ENCODE measurements around the gene PPM1G.
A peak's percentile ranks its signal among the peaks of the same experiment; 100 is the strongest.
"Not testable (repeated sequence)": the region's sequence is repeated elsewhere in the genome, so short reads cannot be mapped to it uniquely, and the experiment has no call there.

The PPM1G gene

GRCh38 chr2:27409321-27410073, at the start of gene PPM1G:
Gene PPM1G, minus strand, starts transcription at chr2:27409591. Its CDS starts 169 bp downstream, at chr2:27409422.
- DNase-seq = peak; percentile 98

DNA sequence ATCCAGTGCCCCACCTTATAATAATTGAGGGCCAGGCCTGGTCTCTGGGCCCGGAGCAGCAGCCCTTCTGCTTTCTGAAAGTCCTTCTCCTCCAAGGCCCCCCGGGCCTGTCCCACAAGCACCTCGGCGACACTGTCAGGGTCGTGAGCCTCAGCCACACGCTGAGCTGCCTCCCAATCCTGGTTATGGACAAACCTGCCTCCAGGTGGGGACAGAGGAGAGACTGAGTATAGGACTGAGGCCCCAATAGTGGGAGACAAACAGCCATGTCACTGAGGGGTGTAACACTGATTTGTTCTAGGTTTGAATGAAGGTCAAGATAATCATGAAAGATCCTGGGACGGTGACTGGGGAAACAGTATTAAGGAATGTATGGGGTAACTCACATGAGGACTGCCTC, 44.6 kb upstream of the PPM1G start:
- no peak for DNase-seq

DNA sequence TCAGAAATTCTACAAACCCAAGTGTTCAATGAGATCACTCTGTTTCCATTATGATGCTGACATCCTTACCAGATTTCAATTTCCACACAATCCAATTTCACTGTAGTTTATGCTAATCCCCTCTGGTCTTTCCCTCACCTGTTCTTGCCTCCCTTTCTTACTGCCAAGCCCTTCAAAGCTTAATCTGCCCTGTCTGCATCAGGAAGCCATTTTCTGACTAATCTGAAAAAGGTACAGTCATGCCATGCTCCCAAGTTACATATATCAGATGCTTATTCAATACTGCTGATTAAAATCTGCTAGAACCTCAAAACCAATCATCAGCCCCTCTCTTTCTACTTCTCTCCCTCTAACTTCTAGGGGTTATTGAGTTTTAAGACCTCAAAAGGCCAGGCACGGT, 41.7 kb upstream of the PPM1G start:
- DNase-seq = peak; percentile 81

DNA sequence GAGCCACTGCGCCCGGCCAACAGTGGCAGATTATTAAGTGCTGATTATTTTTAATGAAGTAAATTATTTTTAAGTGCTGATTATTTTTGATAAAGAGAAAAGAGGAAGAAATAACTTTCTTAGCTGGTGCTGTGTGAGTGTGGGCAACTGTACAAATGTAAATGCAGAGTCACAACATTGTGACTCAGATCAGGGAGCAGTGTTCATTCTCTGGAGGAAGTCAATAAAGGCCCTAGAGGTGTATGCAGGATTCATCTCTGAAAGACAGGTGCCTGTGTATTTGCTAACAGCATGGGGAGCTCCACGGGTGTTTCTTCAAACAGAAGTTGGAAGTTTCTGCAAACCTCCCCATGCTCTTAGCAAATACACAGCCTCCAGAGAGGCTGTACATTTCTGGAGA, 39.0 kb upstream of the PPM1G start:
- DNase-seq = no peak

- DNase-seq = no peak
Measured at GRCh38 chr2:27446057-27446456, 36.7 kb upstream of the PPM1G start.

DNA sequence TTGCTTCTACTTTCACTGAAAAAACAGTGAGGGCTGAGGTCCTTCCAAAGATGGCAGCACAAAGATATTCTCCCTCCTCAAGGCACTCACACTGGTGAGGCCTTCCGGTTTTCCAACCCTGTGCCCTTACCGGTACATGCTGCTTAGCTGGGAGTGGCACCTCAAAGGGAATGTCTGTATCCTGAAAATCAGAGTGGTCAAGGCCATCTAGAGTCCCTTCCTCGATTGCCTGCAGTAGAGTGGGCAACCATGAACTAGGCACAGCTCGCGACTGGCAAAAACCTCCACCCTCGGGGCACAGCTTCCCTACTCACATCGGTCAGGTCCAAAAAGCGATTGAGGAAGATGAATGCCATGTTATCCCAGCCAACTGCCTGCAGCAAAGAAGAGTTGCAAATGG, 36.2 kb upstream of the PPM1G start:
- DNase-seq = no peak

DNA sequence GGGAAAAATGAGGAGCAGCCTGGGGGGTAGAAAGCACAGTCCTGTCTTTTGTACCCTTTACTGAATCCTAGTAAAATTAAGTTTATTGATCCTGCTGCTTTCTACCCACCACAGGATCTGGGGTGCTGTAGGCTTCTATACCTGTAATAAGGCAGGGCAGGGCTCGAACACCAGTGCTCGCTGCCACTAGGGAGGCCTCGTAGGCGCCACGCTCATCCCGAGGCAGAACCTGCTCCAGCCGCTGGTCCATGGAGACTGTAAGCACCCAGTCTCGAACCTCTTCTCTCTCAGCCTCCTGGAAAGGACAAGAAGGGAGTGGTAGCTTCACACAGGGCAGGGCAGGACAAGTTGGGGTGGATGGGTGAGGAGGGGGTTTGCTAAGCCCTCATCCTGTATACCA, 35.8 kb upstream of the PPM1G start:
- DNase-seq = no peak

DNA sequence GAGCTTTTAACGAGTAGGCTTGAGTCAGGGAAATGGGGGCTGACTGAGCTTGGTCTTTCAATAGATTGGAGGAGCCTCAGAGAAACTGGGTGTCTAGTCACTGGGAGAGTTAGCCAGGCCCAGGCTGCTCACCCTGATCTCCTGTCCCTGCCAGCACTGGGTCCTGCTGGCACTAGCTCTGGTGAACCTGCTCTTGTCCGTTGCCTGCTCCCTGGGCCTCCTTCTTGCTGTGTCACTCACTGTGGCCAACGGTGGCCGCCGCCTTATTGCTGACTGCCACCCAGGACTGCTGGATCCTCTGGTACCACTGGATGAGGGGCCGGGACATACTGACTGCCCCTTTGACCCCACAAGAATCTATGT, 33.5 kb upstream of the PPM1G start:
- DNase-seq = no peak

GRCh38 chr2:27441958-27442919, 32.8 kb upstream of the PPM1G start, which contains the start of gene KRTCAP3:
Gene KRTCAP3, plus strand, starts transcription at chr2:27442381. Its CDS starts 32 bp downstream, at chr2:27442413.
- DNase-seq = no peak

- no peak for DNase-seq
Measured at GRCh38 chr2:27441226-27441926, 32.0 kb upstream of the PPM1G start.

DNA sequence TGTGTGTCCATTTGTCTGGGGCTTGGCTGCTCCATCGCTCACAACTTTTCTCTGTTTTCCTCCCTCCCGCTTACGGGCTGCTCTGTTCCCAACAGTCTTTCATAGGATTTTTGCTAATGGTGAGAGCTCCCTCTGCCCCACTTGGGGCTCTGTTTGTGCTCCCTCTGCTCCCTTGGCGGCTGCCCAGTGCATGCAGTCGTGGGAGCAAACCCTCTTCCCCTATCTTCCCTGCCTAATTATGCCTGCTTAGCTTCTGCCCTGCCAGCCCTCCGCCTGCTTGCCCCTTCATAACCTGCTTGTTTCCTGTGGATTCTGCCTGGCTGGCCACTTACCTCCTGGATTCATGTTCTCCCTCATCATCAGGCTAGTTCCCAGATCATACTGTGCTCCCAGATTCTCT, 26.2 kb upstream of the PPM1G start:
- DNase-seq = no peak

DNA sequence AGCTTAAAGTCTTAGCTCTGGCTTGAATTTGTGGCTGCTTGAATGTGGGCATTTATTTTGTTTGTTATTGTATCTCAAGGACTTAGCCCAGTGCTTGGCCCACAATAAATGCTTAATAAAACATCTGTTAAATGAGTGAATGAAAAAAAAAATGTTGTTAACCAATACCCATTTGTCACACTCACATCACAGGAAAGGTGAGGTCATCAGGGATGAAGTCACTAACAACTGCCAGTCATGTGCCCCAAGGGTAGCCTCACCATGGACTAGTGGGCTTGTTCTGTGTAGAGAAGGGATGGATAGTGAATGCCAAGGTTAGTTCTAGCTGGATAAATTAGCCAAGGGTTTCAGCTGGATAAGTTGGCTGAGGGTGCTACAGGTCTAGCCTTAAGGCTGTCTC, 22.0 kb upstream of the PPM1G start:
- DNase-seq = no peak

DNA sequence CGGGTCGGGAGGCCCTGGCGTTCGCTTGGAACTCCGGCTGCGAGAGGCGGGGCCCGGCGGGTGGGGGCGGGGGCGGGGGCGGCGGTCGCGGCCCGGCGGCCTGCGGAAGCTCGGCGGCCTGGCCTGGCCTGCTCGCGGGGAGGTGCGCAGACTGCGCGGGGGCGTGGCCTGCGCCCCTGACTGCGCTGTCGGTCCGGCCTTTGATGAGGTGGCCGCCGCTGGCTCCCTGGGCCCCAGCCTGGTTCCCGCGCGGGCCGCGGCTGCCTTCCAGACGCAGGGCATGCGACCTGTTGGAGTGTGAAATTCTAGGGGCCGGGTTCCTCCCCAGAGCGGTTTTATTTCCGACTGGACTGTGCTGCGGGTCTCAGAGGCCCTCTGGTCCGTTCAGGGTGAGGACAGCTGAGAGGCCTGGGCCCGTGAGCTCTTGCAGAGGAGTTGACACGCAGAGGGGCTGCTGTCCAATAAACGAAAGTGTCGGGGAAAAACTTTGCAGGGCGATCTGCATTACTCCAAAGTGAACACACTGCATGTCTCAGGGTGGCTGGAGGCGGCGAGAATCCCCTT, 19.7 kb upstream of the PPM1G start:
- peak; percentile 88 for DNase-seq

- DNase-seq = peak; percentile 96
Measured at GRCh38 chr2:27428213-27428977, 19.0 kb upstream of the PPM1G start, which contains the start of gene NRBP1. Gene NRBP1, plus strand, starts transcription at chr2:27428631. Its CDS starts 4,643 bp downstream, at chr2:27433274.

GRCh38 chr2:27427863-27428212, 18.4 kb upstream of the PPM1G start:
- DNase-seq = no peak

GRCh38 chr2:27425039-27425438, 15.6 kb upstream of the PPM1G start:
- DNase-seq = not testable (repeated sequence)

DNA sequence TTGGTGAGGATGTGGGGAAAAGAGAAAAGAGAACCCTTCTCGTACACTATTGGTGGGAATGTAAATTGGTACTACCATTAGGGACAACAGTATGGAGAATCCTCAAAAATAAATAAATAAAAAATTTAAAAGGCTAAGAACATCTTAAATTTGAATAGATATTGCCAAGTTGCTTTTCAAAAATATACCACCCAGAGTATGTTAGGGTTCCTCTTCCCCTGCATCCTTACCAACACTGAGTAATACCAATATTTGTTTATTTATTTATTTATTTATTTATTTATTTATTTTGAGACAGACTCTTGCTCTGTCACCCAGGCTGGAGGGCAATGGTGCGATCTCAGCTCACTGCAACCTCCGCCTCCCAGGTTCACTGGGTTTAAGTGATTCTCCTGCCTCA, 13.6 kb upstream of the PPM1G start:
- no peak for DNase-seq

GRCh38 chr2:27421660-27422250, 12.4 kb upstream of the PPM1G start:
- no peak for DNase-seq

- no peak for DNase-seq
Measured at GRCh38 chr2:27420996-27421395, 11.6 kb upstream of the PPM1G start.

DNA sequence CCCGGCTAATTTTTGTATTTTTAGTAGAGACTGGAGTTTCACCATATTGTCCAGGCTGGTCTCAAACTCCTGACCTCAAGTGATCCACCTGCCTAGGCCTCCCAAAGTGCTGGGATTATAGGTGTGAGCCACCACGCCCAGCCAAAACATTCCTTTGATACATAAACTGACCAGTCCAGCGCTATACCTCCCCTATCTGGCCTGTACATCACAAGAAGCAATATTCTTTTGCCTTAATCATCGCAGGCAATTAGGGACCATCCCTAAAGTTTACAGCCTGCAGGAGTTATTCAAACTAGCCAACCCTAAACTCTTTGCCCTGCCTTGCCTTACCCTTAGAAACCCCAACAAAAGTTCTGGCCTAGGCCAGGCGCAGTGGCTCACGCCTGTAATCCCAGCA, 6.8 kb upstream of the PPM1G start:
- no peak for DNase-seq

DNA sequence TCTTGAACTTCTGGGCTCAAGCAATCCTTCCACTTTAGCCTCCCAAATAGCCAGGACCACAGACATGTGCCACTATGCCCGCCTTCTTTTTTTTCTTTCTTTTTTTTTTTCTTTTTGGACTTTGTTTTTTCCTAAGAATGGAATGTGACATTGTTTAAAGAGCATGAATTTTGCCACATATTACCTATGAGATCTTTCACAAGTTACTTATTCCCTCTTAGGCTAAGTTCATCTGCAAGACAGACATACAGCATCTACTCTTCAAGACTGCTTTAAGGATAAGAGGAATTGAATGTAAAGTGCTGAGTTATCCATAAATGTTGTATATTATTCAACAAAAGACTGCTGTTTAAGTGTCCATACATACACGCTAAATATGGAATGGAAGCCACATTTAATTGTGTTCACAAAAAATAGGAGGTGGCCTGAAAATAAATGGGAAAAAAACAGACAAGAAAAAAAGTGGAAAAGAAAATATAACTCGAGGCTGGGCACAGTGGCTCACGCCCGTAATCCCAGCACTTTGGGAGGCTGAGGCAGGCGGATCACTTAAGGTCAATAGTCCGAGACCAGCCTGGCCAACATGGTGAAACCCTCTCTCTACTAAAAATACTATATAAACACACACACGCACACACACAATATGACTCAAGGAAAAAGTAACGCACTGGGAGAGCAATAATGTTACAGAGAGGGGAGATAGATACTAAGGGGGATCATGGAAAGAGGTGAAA, 3.2 kb upstream of the PPM1G start:
- no peak for DNase-seq

All from NCI-H82 (cell line).